ENCODE results near the gene PFKP.
"Not testable (repeated sequence)": the region's sequence is repeated elsewhere in the genome, so short reads cannot be mapped to it uniquely, and the experiment has no call there.

PFKP gene

GRCh38 chr10:3048119-3049019, 19.0 kb upstream of the PFKP start:
- H3K27me3 ChIP-seq (ENCODE audit: control insufficient read depth, insufficient read depth, low read length), result no peaks in the 10 kb centered on the region
- H3K4me3 ChIP-seq (ENCODE audit: low read depth, low read length), result no peak overlapping the region
- no peak overlapping the region for H3K9ac ChIP-seq (ENCODE audit: low read depth, low read length)
- H3K36me3 ChIP-seq (ENCODE audit: control insufficient read depth, insufficient read depth, low read length), result no peaks in the 10 kb centered on the region
- H3K4me1 ChIP-seq (ENCODE audit: control insufficient read depth, insufficient read depth, low read length), result peaks cover 9% of the 10 kb centered on the region
- no peaks in the 10 kb centered on the region for H3K9me3 ChIP-seq (ENCODE audit: control insufficient read depth, insufficient read depth, low read length)

DNA sequence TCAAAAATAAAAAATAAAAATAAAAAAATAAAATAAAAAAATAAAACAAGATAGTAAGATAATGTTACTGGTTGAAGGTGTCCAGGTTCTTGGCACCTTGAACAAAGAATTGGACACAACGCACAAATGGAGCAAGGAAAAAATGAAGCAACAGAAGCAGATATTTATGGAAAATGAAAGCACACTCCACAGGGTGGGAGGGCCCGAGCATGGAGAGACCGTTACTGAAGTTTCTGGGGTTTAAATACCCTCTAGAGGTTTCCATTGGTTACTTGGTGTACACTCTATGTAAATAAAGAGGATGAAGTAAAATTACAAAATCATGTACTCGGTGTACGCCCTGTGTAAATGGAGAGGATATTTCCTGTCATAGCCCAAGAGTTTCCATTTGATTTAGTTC, 15.7 kb upstream of the PFKP start:
- no peaks in the 10 kb centered on the region for H3K36me3 ChIP-seq (ENCODE audit: control insufficient read depth, insufficient read depth, low read length)
- no peaks in the 10 kb centered on the region for H3K9me3 ChIP-seq (ENCODE audit: control insufficient read depth, insufficient read depth, low read length)
- H3K4me1 ChIP-seq (ENCODE audit: control insufficient read depth, insufficient read depth, low read length), result peaks cover 4% of the 10 kb centered on the region
- no peak overlapping the region for H3K4me3 ChIP-seq (ENCODE audit: low read depth, low read length)
- no peak overlapping the region for H3K9ac ChIP-seq (ENCODE audit: low read depth, low read length)
- H3K27me3 ChIP-seq (ENCODE audit: control insufficient read depth, insufficient read depth, low read length), result no peaks in the 10 kb centered on the region

DNA sequence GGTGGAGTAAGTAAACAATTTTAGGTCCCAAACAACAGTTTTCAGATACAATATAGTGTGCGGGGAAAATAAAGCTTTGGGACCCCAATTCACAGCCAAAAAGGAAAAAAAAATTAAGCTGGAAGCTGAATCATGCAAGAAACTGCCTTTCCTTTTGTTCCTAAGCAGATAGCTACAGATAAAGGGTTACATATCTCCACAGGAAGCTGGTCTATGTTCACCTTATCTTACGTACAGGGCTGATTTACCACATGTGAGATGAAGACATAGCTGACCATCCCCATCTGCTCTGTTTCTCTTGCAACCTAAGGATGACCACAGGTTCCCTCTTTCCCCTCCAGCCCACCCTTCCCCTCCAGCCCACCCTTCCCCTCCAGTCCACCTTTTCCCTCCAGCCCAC, 14.2 kb upstream of the PFKP start:
- H3K4me1 ChIP-seq (ENCODE audit: control insufficient read depth, insufficient read depth, low read length), result peaks cover 4% of the 10 kb centered on the region
- H3K36me3 ChIP-seq (ENCODE audit: control insufficient read depth, insufficient read depth, low read length), result no peaks in the 10 kb centered on the region

GRCh38 chr10:3054183-3054850, 13.0 kb upstream of the PFKP start:
- Histone ChIP-seq H3K4me3 (ENCODE audit: low read depth, low read length) (no peak overlapping the region), H3K4me1 (ENCODE audit: control insufficient read depth, insufficient read depth, low read length) (peaks cover 4% of the 10 kb centered on the region), H3K36me3 (ENCODE audit: control insufficient read depth, insufficient read depth, low read length) (no peaks in the 10 kb centered on the region), H3K9me3 (ENCODE audit: control insufficient read depth, insufficient read depth, low read length) (no peaks in the 10 kb centered on the region), H3K27me3 (ENCODE audit: control insufficient read depth, insufficient read depth, low read length) (no peaks in the 10 kb centered on the region), H3K9ac (ENCODE audit: low read depth, low read length) (no peak overlapping the region)

More for the DNA sequence above, 14.2 kb upstream of the PFKP start:
- Histone ChIP-seq H3K4me3 (ENCODE audit: low read depth, low read length) (no peak overlapping the region), H3K27me3 (ENCODE audit: control insufficient read depth, insufficient read depth, low read length) (no peaks in the 10 kb centered on the region), H3K9me3 (ENCODE audit: control insufficient read depth, insufficient read depth, low read length) (no peaks in the 10 kb centered on the region), H3K9ac (ENCODE audit: low read depth, low read length) (no peak overlapping the region)

GRCh38 chr10:3054851-3055199, 12.5 kb upstream of the PFKP start:
- Histone ChIP-seq H3K4me1 (ENCODE audit: control insufficient read depth, insufficient read depth, low read length) (peaks cover 4% of the 10 kb centered on the region), H3K9ac (ENCODE audit: low read depth, low read length) (no peak overlapping the region), H3K36me3 (ENCODE audit: control insufficient read depth, insufficient read depth, low read length) (no peaks in the 10 kb centered on the region), H3K4me3 (ENCODE audit: low read depth, low read length) (no peak overlapping the region), H3K27me3 (ENCODE audit: control insufficient read depth, insufficient read depth, low read length) (no peaks in the 10 kb centered on the region), H3K9me3 (ENCODE audit: control insufficient read depth, insufficient read depth, low read length) (no peaks in the 10 kb centered on the region)

DNA sequence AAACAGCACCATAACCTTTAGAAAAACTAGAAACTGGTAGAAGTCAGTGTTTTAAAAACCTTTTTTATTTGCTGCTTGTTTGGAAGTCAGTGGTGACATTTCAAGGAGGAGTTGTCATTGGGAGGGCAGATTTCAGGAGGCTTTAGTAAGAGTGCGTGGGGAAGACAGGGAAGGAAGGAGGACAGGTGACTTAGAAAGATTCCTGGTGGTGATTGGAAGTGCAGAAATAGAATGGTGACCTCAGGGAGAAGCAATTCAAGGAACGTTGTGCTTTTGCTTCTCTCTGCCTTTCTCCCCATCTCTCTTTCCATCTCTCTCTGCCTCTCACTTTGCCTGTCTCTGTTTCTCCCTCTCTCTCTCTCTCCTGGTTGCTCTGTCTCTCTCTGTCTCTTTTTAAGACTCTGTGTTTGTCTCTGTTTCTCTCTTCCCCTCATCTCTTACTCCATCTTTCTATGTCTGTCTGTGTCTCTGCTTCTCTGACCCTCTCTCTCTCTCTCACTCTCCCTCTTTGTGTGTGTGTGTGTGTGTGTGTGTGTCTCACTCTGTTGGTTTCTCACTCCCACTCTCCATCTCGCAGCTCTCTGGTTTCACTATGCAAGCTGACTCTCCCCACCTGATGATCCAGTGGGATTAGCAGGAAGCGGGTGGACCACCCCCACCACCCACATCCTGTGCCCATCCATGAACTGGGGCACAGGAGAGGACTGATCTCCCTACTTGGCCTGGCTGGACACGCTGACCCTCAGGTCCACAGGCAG, 10.9 kb upstream of the PFKP start:
- peaks cover 5% of the 10 kb centered on the region for H3K4me1 ChIP-seq (ENCODE audit: control insufficient read depth, insufficient read depth, low read length)
- no peak overlapping the region for H3K9ac ChIP-seq (ENCODE audit: low read depth, low read length)
- H3K4me3 ChIP-seq (ENCODE audit: low read depth, low read length), result no peak overlapping the region
- no peaks in the 10 kb centered on the region for H3K36me3 ChIP-seq (ENCODE audit: control insufficient read depth, insufficient read depth, low read length)
- no peaks in the 10 kb centered on the region for H3K27me3 ChIP-seq (ENCODE audit: control insufficient read depth, insufficient read depth, low read length)
- no peaks in the 10 kb centered on the region for H3K9me3 ChIP-seq (ENCODE audit: control insufficient read depth, insufficient read depth, low read length)

- no peaks in the 10 kb centered on the region for H3K27me3 ChIP-seq (ENCODE audit: control insufficient read depth, insufficient read depth, low read length)
- H3K4me1 ChIP-seq (ENCODE audit: control insufficient read depth, insufficient read depth, low read length), result peaks cover 7% of the 10 kb centered on the region
- H3K9ac ChIP-seq (ENCODE audit: low read depth, low read length), result no peak overlapping the region
- no peaks in the 10 kb centered on the region for H3K36me3 ChIP-seq (ENCODE audit: control insufficient read depth, insufficient read depth, low read length)
- H3K9me3 ChIP-seq (ENCODE audit: control insufficient read depth, insufficient read depth, low read length), result no peaks in the 10 kb centered on the region
- H3K4me3 ChIP-seq (ENCODE audit: low read depth, low read length), result no peak overlapping the region
Observed at GRCh38 chr10:3057946-3058345, 9.4 kb upstream of the PFKP start.

GRCh38 chr10:3059974-3060373, 7.4 kb upstream of the PFKP start:
- H3K4me1 ChIP-seq (ENCODE audit: control insufficient read depth, insufficient read depth, low read length), result peaks cover 3% of the 10 kb centered on the region
- peaks cover 4% of the 10 kb centered on the region for H3K27me3 ChIP-seq (ENCODE audit: control insufficient read depth, insufficient read depth, low read length)
- H3K36me3 ChIP-seq (ENCODE audit: control insufficient read depth, insufficient read depth, low read length), result no peaks in the 10 kb centered on the region
- H3K4me3 ChIP-seq (ENCODE audit: low read depth, low read length), result no peak overlapping the region
- no peak overlapping the region for H3K9ac ChIP-seq (ENCODE audit: low read depth, low read length)
- no peaks in the 10 kb centered on the region for H3K9me3 ChIP-seq (ENCODE audit: control insufficient read depth, insufficient read depth, low read length)

- H3K9me3 ChIP-seq (ENCODE audit: control insufficient read depth, insufficient read depth, low read length), result no peaks in the 10 kb centered on the region
- H3K36me3 ChIP-seq (ENCODE audit: control insufficient read depth, insufficient read depth, low read length), result no peaks in the 10 kb centered on the region
- H3K4me3 ChIP-seq (ENCODE audit: low read depth, low read length), result no peak overlapping the region
- peaks cover 6% of the 10 kb centered on the region for H3K27me3 ChIP-seq (ENCODE audit: control insufficient read depth, insufficient read depth, low read length)
- no peak overlapping the region for H3K9ac ChIP-seq (ENCODE audit: low read depth, low read length)
- peaks cover 3% of the 10 kb centered on the region for H3K4me1 ChIP-seq (ENCODE audit: control insufficient read depth, insufficient read depth, low read length)
Observed at GRCh38 chr10:3060481-3060889, 6.9 kb upstream of the PFKP start.

DNA sequence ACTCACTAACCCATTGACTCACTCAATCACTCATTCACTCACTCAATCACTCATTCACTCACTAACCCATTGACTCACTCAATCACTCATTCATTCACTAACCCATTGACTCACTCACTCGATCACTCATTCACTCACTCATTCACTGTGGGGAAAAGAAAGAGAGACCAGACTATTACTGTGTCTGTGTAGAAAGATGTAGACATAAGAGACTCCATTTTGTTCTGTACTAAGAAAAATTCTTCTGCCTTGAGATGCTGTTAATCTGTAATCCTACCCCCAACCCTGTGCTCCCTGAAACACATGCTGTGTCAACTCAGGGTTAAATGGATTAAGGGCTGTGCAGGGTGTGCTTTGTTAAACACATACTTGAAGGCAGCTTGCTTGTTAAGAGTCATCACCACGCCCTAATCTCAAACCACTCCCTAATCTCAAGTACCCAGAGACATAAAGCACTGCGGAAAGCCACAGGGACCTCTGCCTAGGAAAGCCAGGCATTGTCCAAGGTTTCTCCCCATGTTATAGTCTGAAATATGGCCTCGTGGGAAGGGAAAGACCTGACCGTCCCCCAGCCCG, 5.9 kb upstream of the PFKP start:
- H3K36me3 ChIP-seq (ENCODE audit: control insufficient read depth, insufficient read depth, low read length); H3K4me1 ChIP-seq (ENCODE audit: control insufficient read depth, insufficient read depth, low read length); H3K9me3 ChIP-seq (ENCODE audit: control insufficient read depth, insufficient read depth, low read length); H3K4me3 ChIP-seq (ENCODE audit: low read depth, low read length); H3K9ac ChIP-seq (ENCODE audit: low read depth, low read length): not testable (repeated sequence)
- peaks cover 15% of the 10 kb centered on the region for H3K27me3 ChIP-seq (ENCODE audit: control insufficient read depth, insufficient read depth, low read length)

- H3K9me3 ChIP-seq (ENCODE audit: control insufficient read depth, insufficient read depth, low read length), result no peaks in the 10 kb centered on the region
- H3K9ac ChIP-seq (ENCODE audit: low read depth, low read length), result no peak overlapping the region
- no peaks in the 10 kb centered on the region for H3K36me3 ChIP-seq (ENCODE audit: control insufficient read depth, insufficient read depth, low read length)
- peaks cover 3% of the 10 kb centered on the region for H3K4me1 ChIP-seq (ENCODE audit: control insufficient read depth, insufficient read depth, low read length)
- no peak overlapping the region for H3K4me3 ChIP-seq (ENCODE audit: low read depth, low read length)
- H3K27me3 ChIP-seq (ENCODE audit: control insufficient read depth, insufficient read depth, low read length), result peaks cover 15% of the 10 kb centered on the region
Observed at GRCh38 chr10:3062502-3063186, 4.7 kb upstream of the PFKP start.

Data from iPS-15b (cell line).